HFF-Myc (cell line): Measurements from ENCODE around the gene SLC2A9.

Experiments used
- DNase-seq: peaks from one replicate; pipeline ENCODE4 v3.0.0-alpha.2; 2011; ENCODE audit warnings: low read depth; ENCODE audit errors: extremely low read depth
- H3K4me3 ChIP-seq: replicated peaks from 2 replicates; pipeline ENCODE4 v1.5.1; 2011; ENCODE audit warnings: low read depth, mild to moderate bottlenecking, control low read depth, low read length
- CTCF ChIP-seq: IDR thresholded peaks from 2 replicates; pipeline ENCODE4 v1.5.1; 2012; ENCODE audit warnings: mild to moderate bottlenecking, low read depth, low read length, control low read depth; ENCODE audit errors: missing control alignments

SLC2A9 gene

DNA sequence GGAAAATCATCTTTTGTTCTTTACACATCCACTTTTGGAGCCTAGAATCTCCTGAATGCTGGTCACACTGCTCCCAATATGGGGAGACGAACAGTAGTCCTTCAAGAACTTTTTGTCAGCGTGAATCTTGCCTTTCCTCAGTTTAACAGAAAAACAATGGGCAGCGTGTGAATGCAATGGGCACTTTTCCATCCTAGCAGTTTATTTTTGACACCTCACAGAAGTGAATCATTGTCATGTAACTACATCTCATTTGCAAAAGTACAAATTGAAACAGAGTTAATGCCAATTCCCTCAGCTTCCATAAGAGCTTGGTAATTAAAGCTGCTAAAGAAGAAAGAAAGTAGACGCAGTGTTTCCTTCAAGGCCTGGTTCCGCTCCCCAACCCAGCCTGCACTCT, 154.4 kb downstream of the SLC2A9 start:
- no peak overlapping the region for H3K4me3 ChIP-seq
- DNase-seq: no peak
- TF ChIP-seq CTCF: no peak

DNA sequence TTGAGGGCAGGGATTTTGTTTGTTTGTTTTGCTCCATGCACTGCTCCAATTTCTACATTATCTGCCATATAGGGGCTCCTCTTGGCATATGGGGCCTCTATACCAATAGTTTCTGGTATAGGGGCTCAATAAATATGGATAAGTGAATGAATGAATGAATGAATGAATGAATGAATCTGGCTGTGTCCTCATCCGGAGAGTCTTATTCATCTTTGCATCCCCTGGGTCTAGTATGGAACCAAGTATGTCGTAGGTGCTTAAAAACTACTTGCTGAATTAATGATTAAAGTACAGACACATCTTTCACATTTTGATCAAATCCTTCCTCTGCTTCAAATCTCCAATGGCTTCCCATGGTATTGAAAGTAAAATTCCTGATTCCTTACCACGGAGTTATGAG, 159.7 kb downstream of the SLC2A9 start:
- DNase-seq: no peak
- no peak for TF ChIP-seq CTCF
- no peak overlapping the region for H3K4me3 ChIP-seq

DNA sequence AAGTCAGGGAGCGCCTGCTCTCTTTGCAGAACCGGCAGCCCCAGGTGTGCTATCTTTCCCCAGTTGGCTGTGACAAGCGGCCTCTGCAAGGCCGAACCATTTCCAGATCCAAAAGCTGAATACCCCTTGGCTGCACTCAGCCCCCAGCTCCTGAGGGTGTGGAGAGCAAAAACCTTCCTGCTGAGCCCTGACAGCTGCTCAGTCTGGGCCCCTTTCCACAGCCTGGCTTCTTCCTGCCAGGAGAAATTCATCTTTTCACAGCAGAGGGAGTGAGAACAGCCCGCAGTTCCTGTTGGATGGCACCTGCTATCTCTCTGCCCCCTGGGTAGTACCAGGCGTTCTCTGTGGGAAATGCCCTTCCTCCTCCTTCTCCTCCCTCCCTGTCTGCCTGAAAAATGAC, 161.5 kb downstream of the SLC2A9 start:
- no peak for DNase-seq
- no peak overlapping the region for H3K4me3 ChIP-seq
- TF ChIP-seq CTCF: no peak

GRCh38 chr4:9849538-9849920, 171.8 kb downstream of the SLC2A9 start:
- no peak for DNase-seq
- no peak overlapping the region for H3K4me3 ChIP-seq
- no peak for TF ChIP-seq CTCF

DNA sequence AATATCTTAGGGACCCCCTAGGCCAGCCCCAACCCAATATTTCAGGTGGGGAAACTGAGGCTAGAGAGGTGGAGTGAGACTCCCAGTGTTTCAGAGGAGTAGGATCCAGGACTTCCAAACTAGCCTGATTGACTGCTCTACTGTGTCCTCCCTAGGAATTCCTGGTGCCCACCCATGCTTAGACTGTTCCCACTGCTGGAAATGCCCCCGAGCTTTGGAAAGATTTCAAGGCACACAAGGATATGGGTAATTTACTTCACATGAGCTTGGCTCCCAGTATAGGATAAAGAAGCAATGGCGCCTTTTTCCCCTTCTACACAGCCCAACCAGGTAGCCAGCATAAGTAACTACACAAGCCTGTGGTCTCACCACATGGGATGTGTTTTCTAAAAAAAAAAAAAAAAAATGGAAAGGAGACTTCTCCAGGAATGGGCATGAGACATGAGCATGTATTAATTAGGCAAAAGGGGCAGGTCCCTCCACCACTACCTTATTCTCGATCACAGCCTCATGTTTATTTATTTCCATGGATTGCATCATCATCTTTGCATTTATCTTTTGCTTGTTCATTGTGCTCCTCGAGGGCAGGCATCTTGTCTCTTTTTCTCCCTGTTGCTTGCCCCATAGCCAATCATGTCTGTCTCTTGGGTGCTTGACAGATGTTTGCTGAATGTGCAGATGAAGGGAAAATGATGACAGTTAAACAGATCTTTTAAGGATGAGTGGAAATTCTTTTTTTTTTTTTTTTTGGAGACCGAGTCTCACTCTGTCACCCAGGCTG, 173.1 kb downstream of the SLC2A9 start:
- TF ChIP-seq CTCF: no peak
- H3K4me3 ChIP-seq: no peak overlapping the region
- no peak for DNase-seq

GRCh38 chr4:9845791-9846493, 175.4 kb downstream of the SLC2A9 start:
- no peak for TF ChIP-seq CTCF
- no peak for DNase-seq

DNA sequence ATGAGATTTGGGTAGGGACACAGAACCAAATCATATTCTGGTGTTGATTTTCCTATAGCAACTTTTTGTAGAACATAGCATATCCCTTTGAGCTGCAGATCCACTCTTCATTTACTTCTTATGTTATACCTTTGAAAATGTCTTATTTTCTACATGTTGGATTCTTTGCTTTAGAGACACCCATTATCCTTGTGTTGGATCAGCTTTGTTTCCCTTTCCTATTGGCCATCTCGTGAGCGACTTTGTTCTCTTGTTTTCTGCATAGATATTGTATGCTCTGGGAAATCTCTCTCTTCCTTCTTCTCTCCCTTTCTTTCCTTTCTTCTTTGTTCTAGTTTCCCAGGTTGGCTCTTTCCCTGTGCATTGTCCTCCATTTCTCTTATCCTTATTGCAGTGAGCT, 180.2 kb downstream of the SLC2A9 start:
- no peak for DNase-seq
- TF ChIP-seq CTCF: no peak
- no peak overlapping the region for H3K4me3 ChIP-seq

More at GRCh38 chr4:9845791-9846493, 175.4 kb downstream of the SLC2A9 start:
- H3K4me3 ChIP-seq: no peak overlapping the region
